Endothelial cell of umbilical vein (primary cell): ENCODE results near the gene GMEB2. TPM values are rescaled to one million over a fixed set of nuclear protein-coding genes. Genes with fewer than 3 reads are reported as not detected.
A peak's percentile ranks its signal among the peaks of the same experiment; 100 is the strongest.

ENCODE experiments used
- BruUV-seq: library from RNA; stranded (reverse); fragments of 400-500 nt; replicated peaks from 2 replicates; lab custom pipeline; 2021; lab: Mats Ljungman, UMichigan
- CTCF ChIA-PET: fragments of 300-600, 350-600 bp; sonication (Branson Sonifier 250); formaldehyde crosslinking; loops from one replicate; lab custom pipeline; 2021; ENCODE audit warnings: antibody characterized with exemption, inconsistent platforms; lab: Charles Lee
- POLR2A ChIA-PET: fragments of 300-600, 350-600 bp; sonication (Branson Sonifier 250); formaldehyde crosslinking; loops from one replicate; lab custom pipeline; 2021; ENCODE audit warnings: antibody characterized with exemption, inconsistent platforms; lab: Charles Lee
- DNase-seq: peaks from one replicate; pipeline ENCODE4 v3.0.0-alpha.2; 2011; ENCODE audit warnings: low read depth, low spot score
- FAIRE-seq: peaks from 2 replicates; lab custom pipeline; 2011; peaks lifted over from hg19 to GRCh38; lab: Jason Lieb, UNC
- H2AFZ ChIP-seq: 2 replicates; pipeline ENCODE4 v1.6.0; 2012; ENCODE audit warnings: low read depth, low read length, control low read depth, inconsistent platforms
- H3K27ac ChIP-seq: 2 replicates; pipeline ENCODE4 v1.5.1; 2011; ENCODE audit warnings: low read depth, mild to moderate bottlenecking, control low read depth, low read length, moderate library complexity; ENCODE audit not compliant: insufficient read depth
- H3K27me3 ChIP-seq, 2 experiments: 2 replicates each; pipeline versions ENCODE4 v1.6.0 to v1.6.1; 2011; ENCODE audit warnings: low read length in 2 of 2, mixed read lengths in 1 of 2; ENCODE audit not compliant: control insufficient read depth in 2 of 2, insufficient read depth in 2 of 2
- H3K36me3 ChIP-seq, 2 experiments: 2 replicates in 1 of 2; 3 replicates in 1 of 2; pipeline ENCODE4 v1.5.1; 2011; ENCODE audit warnings: low read length in 2 of 2, mild to moderate bottlenecking in 1 of 2, moderate library complexity in 1 of 2; ENCODE audit not compliant: control insufficient read depth in 2 of 2, insufficient read depth in 2 of 2; ENCODE audit errors: extremely low read depth in 1 of 2
- H3K4me1 ChIP-seq: 3 replicates; pipeline ENCODE4 v1.5.1; 2011; ENCODE audit warnings: mild to moderate bottlenecking, low read length; ENCODE audit not compliant: control insufficient read depth, insufficient read depth; ENCODE audit errors: extremely low read depth
- H3K4me2 ChIP-seq: 2 replicates; pipeline ENCODE4 v1.6.1; 2011; ENCODE audit warnings: low read length, control low read depth, mixed read lengths; ENCODE audit not compliant: insufficient read depth
- H3K4me3 ChIP-seq, 3 experiments: fragments of 200-600 bp in 1 of 3; sonication (generic), shearing (Covaris generic) in 1 of 3; replicated peaks in 1 of 3; 2 replicates each; pipeline ENCODE4 v1.5.1; 2011 to 2016; ENCODE audit warnings: control low read depth in 3 of 3, low read length in 3 of 3, mild to moderate bottlenecking in 2 of 3, inconsistent platforms in 1 of 3, low read depth in 1 of 3, moderate library complexity in 1 of 3; ENCODE audit not compliant: insufficient read depth in 1 of 3
- H3K79me2 ChIP-seq: 2 replicates; pipeline ENCODE4 v1.6.0; 2012; ENCODE audit warnings: low read length, inconsistent platforms; ENCODE audit not compliant: control insufficient read depth, insufficient read depth
- H3K9ac ChIP-seq: replicated peaks from 2 replicates; pipeline ENCODE3; 2011; ENCODE audit warnings: low read length, control low read depth; ENCODE audit not compliant: insufficient read depth; ENCODE audit errors: extremely low read depth
- H3K9me1 ChIP-seq: replicated peaks from 3 replicates; pipeline ENCODE4 v1.6.0; 2011; ENCODE audit warnings: mild to moderate bottlenecking, low read length; ENCODE audit not compliant: control insufficient read depth, insufficient read depth; ENCODE audit errors: extremely low read depth
- H3K9me3 ChIP-seq: replicated peaks from 2 replicates; pipeline ENCODE4 v1.5.1; 2012; ENCODE audit warnings: low read length, inconsistent platforms; ENCODE audit not compliant: control insufficient read depth, insufficient read depth
- H4K20me1 ChIP-seq: replicated peaks from 2 replicates; pipeline ENCODE3; 2011; ENCODE audit warnings: mild to moderate bottlenecking, low read length; ENCODE audit not compliant: control insufficient read depth, insufficient read depth; ENCODE audit errors: extremely low read depth
- FOS ChIP-seq: IDR thresholded peaks from 2 replicates; pipeline ENCODE4 v1.6.1; 2011; ENCODE audit warnings: mild to moderate bottlenecking, low read length, moderate library complexity, borderline replicate concordance; ENCODE audit not compliant: insufficient read depth
- JUN ChIP-seq: IDR thresholded peaks from 2 replicates; pipeline ENCODE4 v1.6.1; 2011; ENCODE audit warnings: borderline replicate concordance, low read depth; ENCODE audit not compliant: insufficient read length, insufficient read depth
- POLR2AphosphoS5 ChIP-seq: IDR thresholded peaks from 2 replicates; pipeline ENCODE4 v1.6.1; 2012; ENCODE audit warnings: low read depth, mild to moderate bottlenecking, control low read depth, low read length, moderate library complexity; ENCODE audit not compliant: insufficient read depth
- dilution Hi-C: fragments of 300-500 bp; cut with MboI; formaldehyde crosslinking; loops from one replicate; pipeline ENCODE4 v1.15.0; 2019; ENCODE audit warnings: low sequenced_read_pairs; ENCODE audit not compliant: extremely low pct_ligation_motif_present
- intact Hi-C: fragments of 100-400 bp; cut with micrococcal nuclease; formaldehyde crosslinking; loops from one replicate; pipeline ENCODE4 v1.10.0; 2022
- polyA plus RNA-seq, 4 experiments: library from polyadenylated mRNA; depleted of rRNA in 3 of 4; stranded (reverse) in 3 of 4; unstranded in 1 of 4; fragments of >200 nt; gene quantifications; 2 replicates each; pipeline versions ENCODE4 v1.2.1 to v1.2.3, GENCODE V29; 2011 to 2012; ENCODE audit warnings: missing spikeins in 1 of 4
- total RNA-seq: library from RNA; stranded (reverse); gene quantifications from 2 replicates; pipeline ENCODE4 v1.2.3, GENCODE V29; 2021
- TF ChIP-seq, protein P1 (sequence below), 2 donors: IDR thresholded peaks; 1 replicate in 1 of 2; 2 replicates in 1 of 2; pipeline ENCODE4 v1.5.1; 2011; ENCODE audit warnings: low read length in 2 of 2, mild to moderate bottlenecking in 2 of 2, moderate library complexity in 2 of 2, control low read depth in 1 of 2, inconsistent platforms in 1 of 2, low read depth in 1 of 2; ENCODE audit not compliant: insufficient read depth in 1 of 2; ENCODE audit errors: extremely low read depth in 1 of 2
- TF ChIP-seq, protein P2 (sequence below): IDR thresholded peaks from 2 replicates; pipeline ENCODE4 v1.6.1; 2011; ENCODE audit not compliant: insufficient read depth, insufficient read length

The GMEB2 gene
- total and polyA plus RNA-seq, 2 donors (not counting 3 experiments of a cell fraction or from before 2014, with no cell fraction given): 12.7 to 14.1 TPM

DNA sequence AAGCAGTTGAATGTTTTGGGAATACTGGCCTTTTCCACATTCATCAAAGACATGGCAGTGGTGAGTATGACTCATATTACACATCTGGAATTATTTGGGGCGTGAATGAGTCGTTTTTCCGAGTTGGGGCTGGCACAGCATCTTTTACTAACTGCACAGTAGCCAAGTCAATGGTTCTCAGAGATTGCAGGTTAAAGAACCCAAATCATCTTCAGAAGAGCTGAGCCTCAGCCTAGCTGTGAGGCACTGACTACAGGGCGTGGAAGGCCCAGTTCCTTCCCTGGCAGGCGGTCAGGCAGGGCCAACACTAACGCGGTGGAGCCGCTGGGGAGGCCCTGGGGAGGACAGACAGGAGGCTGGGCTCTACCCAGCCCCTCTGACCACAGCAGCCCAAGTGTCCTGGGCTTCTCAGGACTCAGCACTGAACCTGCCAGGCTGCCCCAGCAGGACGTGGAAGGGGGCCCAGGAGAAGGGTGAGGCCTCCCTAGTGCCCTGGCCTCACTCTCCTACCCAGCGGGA is 32.8 kb downstream of the GMEB2 start:
- Histone ChIP-seq H3K27me3 (no peaks in the 10 kb centered on the region), H3K4me1 (no peaks in the 10 kb centered on the region), H3K9me1 (no peaks in the 10 kb centered on the region), H3K9me3 (no peaks in the 10 kb centered on the region), H3K27ac (no peak overlapping the region), H2AFZ (no peak overlapping the region), H3K4me3 (no peak overlapping the region), H4K20me1 (no peaks in the 10 kb centered on the region), H3K9ac (no peak overlapping the region), H3K36me3 (peaks cover 0 to 43% of the 10 kb centered on the region in 2 experiments), H3K4me2 (no peak overlapping the region), H3K79me2 (no peaks in the 10 kb centered on the region)
- ChIA-PET CTCF (no interaction called here), POLR2A (no interaction called here)
- intact Hi-C loops: loop anchor here (10.0 kb wide), 1 partner anchor 429 kb away; no protein-coding TSS in a partner anchor
- TF ChIP-seq JUN: peak; percentile 74
- TF ChIP-seq, protein P1, sequence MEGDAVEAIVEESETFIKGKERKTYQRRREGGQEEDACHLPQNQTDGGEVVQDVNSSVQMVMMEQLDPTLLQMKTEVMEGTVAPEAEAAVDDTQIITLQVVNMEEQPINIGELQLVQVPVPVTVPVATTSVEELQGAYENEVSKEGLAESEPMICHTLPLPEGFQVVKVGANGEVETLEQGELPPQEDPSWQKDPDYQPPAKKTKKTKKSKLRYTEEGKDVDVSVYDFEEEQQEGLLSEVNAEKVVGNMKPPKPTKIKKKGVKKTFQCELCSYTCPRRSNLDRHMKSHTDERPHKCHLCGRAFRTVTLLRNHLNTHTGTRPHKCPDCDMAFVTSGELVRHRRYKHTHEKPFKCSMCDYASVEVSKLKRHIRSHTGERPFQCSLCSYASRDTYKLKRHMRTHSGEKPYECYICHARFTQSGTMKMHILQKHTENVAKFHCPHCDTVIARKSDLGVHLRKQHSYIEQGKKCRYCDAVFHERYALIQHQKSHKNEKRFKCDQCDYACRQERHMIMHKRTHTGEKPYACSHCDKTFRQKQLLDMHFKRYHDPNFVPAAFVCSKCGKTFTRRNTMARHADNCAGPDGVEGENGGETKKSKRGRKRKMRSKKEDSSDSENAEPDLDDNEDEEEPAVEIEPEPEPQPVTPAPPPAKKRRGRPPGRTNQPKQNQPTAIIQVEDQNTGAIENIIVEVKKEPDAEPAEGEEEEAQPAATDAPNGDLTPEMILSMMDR (IDR thresholded peaks at IDR 0.05; ENCODE audit: extremely low read depth in 1 of 2, insufficient read depth in 1 of 2, low read depth in 1 of 2, low read length in 2 of 2): no peak
- TF ChIP-seq, protein P2, sequence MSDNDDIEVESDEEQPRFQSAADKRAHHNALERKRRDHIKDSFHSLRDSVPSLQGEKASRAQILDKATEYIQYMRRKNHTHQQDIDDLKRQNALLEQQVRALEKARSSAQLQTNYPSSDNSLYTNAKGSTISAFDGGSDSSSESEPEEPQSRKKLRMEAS: no peak
- TF ChIP-seq POLR2AphosphoS5: no peak
- DNase-seq (peak; percentile 33), FAIRE-seq (no peak)
- dilution Hi-C loops: no loop called here
- BruUV-seq: no TSS peak

DNA sequence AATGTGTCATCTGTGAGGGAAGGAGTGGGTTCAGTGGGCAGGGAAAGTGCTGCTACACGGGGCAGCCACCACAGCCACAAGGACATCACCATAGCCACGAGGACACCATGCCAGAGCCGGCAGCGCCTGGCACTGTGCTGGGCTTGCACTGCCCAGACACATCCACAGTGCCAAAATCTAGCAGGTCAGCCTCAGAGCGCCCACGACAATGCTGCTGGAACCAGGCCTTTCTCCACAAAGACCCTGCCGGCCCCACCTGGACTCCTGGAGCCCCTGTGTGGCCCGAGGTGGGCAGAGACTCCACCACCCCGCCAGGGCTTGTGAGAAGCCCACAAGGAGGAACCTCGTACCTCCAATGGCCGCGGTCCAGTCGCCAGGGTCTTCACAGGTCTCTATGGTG is 34.2 kb downstream of the GMEB2 start:
- dilution Hi-C loops: no loop called here
- TF ChIP-seq POLR2AphosphoS5 (no peak), FOS (no peak), JUN (no peak)
- TF ChIP-seq, protein P1 (IDR thresholded peaks at IDR 0.05; ENCODE audit: extremely low read depth in 1 of 2, insufficient read depth in 1 of 2, low read depth in 1 of 2, low read length in 2 of 2): no peak
- no peaks in the 10 kb centered on the region for H3K27me3 ChIP-seq
- ChIA-PET POLR2A (no interaction called here), CTCF (no interaction called here)
- no TSS peak for BruUV-seq
- intact Hi-C loops: loop anchor here (10.0 kb wide), 1 partner anchor 428 kb away; no protein-coding TSS in a partner anchor
- no peak overlapping the region for H3K27ac ChIP-seq
- no peak for DNase-seq
- no peaks in the 10 kb centered on the region for H3K4me1 ChIP-seq
- no peak overlapping the region for H3K4me3 ChIP-seq
- no peak for FAIRE-seq
- no peak overlapping the region for H3K4me2 ChIP-seq
- no peaks in the 10 kb centered on the region for H3K9me3 ChIP-seq
- no peak overlapping the region for H2AFZ ChIP-seq
- H3K36me3 ChIP-seq: peaks cover 0 to 43% of the 10 kb centered on the region in 2 experiments
- H3K79me2 ChIP-seq: no peaks in the 10 kb centered on the region
- H3K9me1 ChIP-seq: no peaks in the 10 kb centered on the region
- no peaks in the 10 kb centered on the region for H4K20me1 ChIP-seq
- no peak overlapping the region for H3K9ac ChIP-seq
